Measurements from ENCODE around the gene EIF1B.

The EIF1B gene

DNA sequence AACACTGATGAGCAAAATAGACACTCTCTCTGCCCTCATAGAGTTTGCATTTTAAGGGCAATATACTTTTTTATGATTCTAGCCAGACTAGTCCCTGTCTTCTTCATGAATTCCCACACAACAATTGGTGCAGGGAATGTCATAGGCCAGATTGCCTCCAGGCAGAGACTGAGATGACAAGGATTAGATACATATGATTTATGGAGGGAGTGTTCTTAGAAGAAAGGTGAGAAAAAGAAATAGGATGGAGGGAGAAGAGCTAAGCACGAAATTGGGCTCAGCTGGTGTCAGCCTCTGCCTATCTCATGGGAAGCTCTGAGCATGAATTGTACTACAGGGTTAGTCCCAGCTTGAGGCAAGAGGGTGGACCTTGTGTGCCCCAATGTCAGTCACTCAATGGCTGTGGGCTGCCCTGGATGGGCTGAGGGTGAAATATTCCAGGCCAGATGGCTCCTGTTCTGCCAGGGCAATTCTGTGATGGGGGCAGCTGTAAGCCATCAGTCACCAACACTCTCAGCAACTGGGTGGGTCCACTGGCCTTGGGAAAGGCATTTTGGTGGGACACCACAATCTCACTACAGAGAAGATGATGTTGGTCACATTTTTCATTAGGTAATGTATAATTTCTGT is 31.1 kb downstream of the EIF1B start:
- DNase-seq (ENCODE audit: low spot score), result no peak

DNA sequence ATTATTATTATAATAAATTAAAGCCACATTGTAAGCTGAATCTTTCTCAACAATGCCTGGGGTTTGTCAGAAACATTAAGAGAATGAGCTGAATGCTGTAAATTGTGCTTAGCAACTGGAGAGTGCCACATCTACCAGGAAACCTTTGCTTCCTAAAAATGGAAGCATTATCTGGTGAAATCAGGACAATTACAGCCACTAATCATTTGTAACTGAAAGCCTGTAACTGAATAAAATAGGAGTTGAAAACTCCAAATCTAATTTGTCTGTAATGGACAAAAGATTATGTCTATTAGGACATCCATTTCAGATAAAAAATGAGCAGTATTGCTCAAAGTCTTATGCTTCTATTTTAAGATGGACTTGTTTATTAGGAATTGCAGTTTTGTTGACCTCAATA is 32.2 kb downstream of the EIF1B start:
- no peak for DNase-seq (ENCODE audit: low spot score)

DNA sequence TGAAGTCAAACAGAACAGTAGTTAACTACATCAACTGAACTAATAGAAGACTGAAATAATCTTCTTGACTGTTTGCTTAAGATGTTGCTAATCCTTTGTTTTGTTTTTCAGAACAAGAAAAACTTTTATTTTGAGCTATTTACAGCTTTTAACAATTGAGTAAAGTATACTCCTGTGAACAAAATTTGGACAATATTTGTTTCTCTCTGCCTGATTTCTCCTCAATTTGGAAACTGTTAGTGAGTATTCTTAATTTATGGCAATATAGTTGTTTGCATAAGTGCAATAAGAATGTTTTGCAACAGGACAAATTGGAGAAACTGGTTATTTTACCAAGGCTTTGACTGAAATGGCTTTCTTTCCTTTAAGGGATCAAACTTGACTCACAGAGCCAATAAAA is 41.0 kb downstream of the EIF1B start:
- no peak for DNase-seq (ENCODE audit: low spot score)

DNA sequence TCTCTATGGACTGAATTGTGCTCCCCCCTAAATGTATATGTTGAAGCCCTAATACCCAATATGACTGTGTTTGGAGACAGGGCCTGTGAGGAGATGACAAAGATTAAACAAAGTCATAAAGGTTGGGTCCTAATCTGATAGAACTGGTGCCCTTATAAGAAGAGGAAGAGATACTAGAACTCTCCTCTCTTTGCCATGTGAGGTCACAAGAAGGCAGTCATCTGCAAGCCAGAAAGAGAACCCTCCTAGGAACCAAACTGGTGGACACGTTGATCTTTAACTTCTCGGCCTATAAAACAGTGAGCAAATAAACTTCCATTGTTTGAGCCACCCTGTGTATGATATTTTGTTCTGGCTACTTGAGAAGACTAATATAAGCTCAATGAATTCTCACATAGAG is 45.9 kb downstream of the EIF1B start:
- DNase-seq (ENCODE audit: low spot score), result no peak

DNA sequence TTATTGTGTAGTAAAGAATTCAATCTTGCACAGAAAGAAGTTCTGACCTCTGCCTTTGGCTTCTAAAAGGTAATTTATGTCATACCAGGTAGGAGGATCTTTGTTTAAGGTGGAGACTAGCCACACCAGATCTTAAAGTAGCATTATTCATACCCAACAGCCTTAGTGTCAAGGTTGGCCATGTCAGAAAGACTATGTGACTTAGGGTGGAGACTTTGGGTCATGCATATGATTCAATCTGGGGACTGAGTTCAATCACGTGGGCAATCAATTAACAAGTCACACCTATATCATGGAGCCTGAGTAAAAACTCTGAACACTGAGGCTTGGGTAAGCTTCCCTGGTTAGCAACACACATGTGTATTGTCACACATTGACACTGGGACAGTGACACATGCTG is 48.9 kb downstream of the EIF1B start:
- no peak for DNase-seq (ENCODE audit: low spot score)

All from activated CD4-positive, alpha-beta T cell treated with anti-CD3 and anti-CD28 coated beads, Interleukin-2, Interleukin-4, amounts not matched to agents 100 ng/mL and 50 ng/mL, durations not matched to agents 16 hours and 8 hours (primary cell).